ENCODE data around the gene RHAG. TPM values are rescaled to one million over a fixed set of nuclear protein-coding genes. Genes with fewer than 3 reads are reported as not detected.

Gene RHAG
- not detected in 2 replicates for total RNA-seq (2022)
- Bru-seq, nascent RNA: percentile 8 among the genes with signal in this experiment
- BruChase-seq, experiment 1, labeled RNA remaining after a 6-hour chase: not detected
- BruChase-seq, experiment 2, labeled RNA remaining after a 2-hour chase: percentile 3 among the genes with signal in this experiment
- long read RNA-seq: 0 reads

DNA sequence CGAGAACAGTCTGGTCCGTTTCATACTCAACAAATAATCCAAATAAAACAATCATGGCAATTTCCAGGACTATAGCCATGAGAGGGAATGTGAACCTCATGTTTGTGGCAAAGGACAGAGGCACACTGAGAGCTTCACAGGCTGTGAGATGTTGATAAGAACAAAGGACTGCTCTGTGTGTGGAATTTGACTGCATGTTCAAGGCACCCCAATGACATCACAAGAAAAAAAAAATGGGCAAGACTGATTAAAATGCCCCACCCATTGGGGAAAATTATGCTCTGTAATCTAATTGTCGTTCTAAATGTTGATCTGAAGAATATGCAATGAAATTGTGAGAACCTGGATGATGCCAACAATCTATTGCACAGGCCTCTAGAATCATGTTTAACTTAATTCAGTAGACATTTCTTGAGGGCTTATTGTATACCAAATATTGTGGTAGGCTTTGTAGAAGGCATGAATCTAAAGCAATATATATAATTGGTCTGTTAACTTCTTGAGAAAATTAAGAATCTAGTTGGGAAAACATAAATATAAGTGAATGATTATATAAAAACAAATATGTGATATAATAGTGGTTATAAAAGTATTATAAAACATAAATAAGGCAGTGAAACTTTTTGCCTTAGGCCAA is at the start of gene RHAG:
Gene RHAG (minus strand): TSS at position 127 of the 637 bp plus-strand sequence. CDS start 27 bp downstream, at position 100.
- Mint-ChIP-seq H3K27me3 (ENCODE audit: unreplicated experiment) (no peaks in the 10 kb centered on the region), H3K4me3 (ENCODE audit: low read depth, unreplicated experiment) (no peak within 1 kb of the TSS), H3K4me1 (ENCODE audit: low read depth, unreplicated experiment) (peaks cover 10% of the 10 kb centered on the region), H3K9me3 (ENCODE audit: low read depth, unreplicated experiment) (no peaks in the 10 kb centered on the region), H3K36me3 (ENCODE audit: insufficient read depth, unreplicated experiment) (no peaks in the 10 kb centered on the region), H3K27ac (ENCODE audit: unreplicated experiment) (no peak within 1 kb of the TSS)
- DNase-seq: no peak
- CTCF ChIA-PET: no interaction called here
- intact Hi-C loops (cut with micrococcal nuclease; ENCODE audit: unreplicated experiment): no loop called here
- no TSS peak for BruUV-seq (replicated peaks)
- TF ChIP-seq, protein P1, sequence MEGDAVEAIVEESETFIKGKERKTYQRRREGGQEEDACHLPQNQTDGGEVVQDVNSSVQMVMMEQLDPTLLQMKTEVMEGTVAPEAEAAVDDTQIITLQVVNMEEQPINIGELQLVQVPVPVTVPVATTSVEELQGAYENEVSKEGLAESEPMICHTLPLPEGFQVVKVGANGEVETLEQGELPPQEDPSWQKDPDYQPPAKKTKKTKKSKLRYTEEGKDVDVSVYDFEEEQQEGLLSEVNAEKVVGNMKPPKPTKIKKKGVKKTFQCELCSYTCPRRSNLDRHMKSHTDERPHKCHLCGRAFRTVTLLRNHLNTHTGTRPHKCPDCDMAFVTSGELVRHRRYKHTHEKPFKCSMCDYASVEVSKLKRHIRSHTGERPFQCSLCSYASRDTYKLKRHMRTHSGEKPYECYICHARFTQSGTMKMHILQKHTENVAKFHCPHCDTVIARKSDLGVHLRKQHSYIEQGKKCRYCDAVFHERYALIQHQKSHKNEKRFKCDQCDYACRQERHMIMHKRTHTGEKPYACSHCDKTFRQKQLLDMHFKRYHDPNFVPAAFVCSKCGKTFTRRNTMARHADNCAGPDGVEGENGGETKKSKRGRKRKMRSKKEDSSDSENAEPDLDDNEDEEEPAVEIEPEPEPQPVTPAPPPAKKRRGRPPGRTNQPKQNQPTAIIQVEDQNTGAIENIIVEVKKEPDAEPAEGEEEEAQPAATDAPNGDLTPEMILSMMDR (IDR thresholded peaks at IDR 0.05; ENCODE audit: unreplicated experiment): no peak

DNA sequence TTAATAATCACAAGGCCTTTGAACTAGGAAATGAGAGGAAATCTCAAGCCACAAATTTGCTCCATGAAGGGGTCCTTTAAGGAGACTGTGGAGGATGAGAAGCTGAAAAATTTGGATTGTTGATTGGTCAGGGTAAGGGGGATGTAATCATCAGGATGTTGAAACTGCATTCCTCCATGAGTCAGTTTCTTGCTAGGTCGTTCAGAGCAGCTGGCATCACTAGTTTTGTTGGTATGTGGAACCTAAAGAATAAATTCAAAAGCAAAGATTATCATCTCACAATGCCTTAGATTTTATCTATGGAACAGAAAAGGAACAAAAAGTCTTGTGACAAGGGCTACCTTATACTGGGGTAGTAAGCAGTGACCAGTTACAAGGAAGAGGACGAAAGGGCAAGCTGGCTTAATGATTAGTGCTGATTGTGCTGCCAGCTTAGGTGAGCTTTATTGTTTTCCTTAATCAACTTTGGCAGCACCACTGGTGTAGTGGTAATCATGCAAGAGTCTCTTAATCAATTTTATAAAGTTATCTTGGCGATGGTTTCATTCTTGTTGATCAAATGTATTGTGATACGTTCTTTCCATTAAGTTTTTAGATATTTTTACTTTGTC is 40.1 kb upstream of the RHAG start:
- DNase-seq: peak; percentile 42
- CTCF ChIA-PET: interaction anchor here (0.5 to 1.5 kb wide), 5 partner anchors 8 to 1896 kb away, joined by 3 to 7 read pairs (median 4); no protein-coding TSS in a partner anchor
- H3K9me3 Mint-ChIP-seq (ENCODE audit: low read depth, unreplicated experiment): peaks cover 2% of the 10 kb centered on the region
- peaks cover 29% of the 10 kb centered on the region for H3K4me1 Mint-ChIP-seq (ENCODE audit: low read depth, unreplicated experiment)
- H3K27me3 Mint-ChIP-seq (ENCODE audit: unreplicated experiment): no peaks in the 10 kb centered on the region
- no TSS peak for BruUV-seq (replicated peaks)
- H3K4me3 Mint-ChIP-seq (ENCODE audit: low read depth, unreplicated experiment): peak overlapping the region; percentile 32
- TF ChIP-seq, protein P1 (IDR thresholded peaks at IDR 0.05; ENCODE audit: unreplicated experiment): no peak
- intact Hi-C loops (cut with micrococcal nuclease; ENCODE audit: unreplicated experiment): loop anchor here (2.0 to 5.0 kb wide), 3 partner anchors 54 to 166 kb away; partner anchors contain the start of gene CRISP3
- no peaks in the 10 kb centered on the region for H3K36me3 Mint-ChIP-seq (ENCODE audit: insufficient read depth, unreplicated experiment)
- peak overlapping the region; percentile 80 for H3K27ac Mint-ChIP-seq (ENCODE audit: unreplicated experiment)

DNA sequence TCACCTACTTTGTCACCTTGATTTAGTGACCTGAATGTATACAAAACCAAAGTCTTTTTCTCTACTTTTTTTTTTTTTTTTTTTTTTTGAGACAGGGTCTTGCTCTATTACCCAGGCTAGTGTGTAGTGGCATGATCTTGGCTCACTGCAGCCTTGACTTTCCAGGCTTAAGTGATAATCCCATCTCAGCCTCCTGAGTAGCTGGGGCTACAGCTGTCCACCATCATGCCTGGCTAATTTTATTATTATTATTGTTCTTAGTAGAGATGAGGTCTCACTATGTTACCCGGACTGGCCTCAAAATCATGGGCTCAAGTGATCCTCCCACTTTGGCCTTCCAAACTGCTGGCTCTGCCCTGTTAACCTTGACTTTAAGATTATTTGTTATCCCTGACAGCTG is 39.2 kb upstream of the RHAG start:
- TF ChIP-seq, protein P1 (IDR thresholded peaks at IDR 0.05; ENCODE audit: unreplicated experiment): no peak
- Mint-ChIP-seq H3K27me3 (ENCODE audit: unreplicated experiment) (no peaks in the 10 kb centered on the region), H3K4me1 (ENCODE audit: low read depth, unreplicated experiment) (peaks cover 29% of the 10 kb centered on the region), H3K36me3 (ENCODE audit: insufficient read depth, unreplicated experiment) (no peaks in the 10 kb centered on the region), H3K9me3 (ENCODE audit: low read depth, unreplicated experiment) (peaks cover 4% of the 10 kb centered on the region), H3K27ac (ENCODE audit: unreplicated experiment) (no peak overlapping the region), H3K4me3 (ENCODE audit: low read depth, unreplicated experiment) (no peak overlapping the region)
- no peak for DNase-seq
- CTCF ChIA-PET: no interaction called here
- no TSS peak for BruUV-seq (replicated peaks)
- intact Hi-C loops (cut with micrococcal nuclease; ENCODE audit: unreplicated experiment): loop anchor here (2.0 to 5.0 kb wide), 3 partner anchors 53 to 166 kb away; partner anchors contain the start of gene CRISP3

DNA sequence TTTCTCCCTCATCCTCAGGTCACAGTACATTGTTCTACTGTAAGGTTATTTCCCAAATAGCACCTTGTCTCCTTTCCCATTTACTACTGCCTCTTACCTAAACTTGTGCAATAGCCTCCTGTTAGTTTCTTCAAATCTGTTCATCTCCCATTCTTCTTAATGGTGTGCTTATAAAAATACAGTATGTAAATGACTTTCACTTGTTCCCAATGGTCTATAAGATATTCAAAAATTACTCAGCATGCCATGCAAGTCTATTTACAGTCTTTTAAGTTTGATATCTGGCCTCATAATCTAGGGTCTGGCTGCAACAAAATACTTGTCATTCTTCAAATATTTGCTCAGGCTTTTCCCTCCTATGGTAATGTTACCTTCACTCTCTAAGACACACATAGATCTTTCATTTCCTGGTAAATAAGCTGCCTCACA is 31.5 kb upstream of the RHAG start:
- Mint-ChIP-seq H3K4me3 (ENCODE audit: low read depth, unreplicated experiment) (no peak overlapping the region), H3K9me3 (ENCODE audit: low read depth, unreplicated experiment) (peaks cover 10% of the 10 kb centered on the region), H3K27me3 (ENCODE audit: unreplicated experiment) (no peaks in the 10 kb centered on the region), H3K36me3 (ENCODE audit: insufficient read depth, unreplicated experiment) (no peaks in the 10 kb centered on the region), H3K4me1 (ENCODE audit: low read depth, unreplicated experiment) (no peaks in the 10 kb centered on the region), H3K27ac (ENCODE audit: unreplicated experiment) (no peak overlapping the region)
- TF ChIP-seq, protein P1 (IDR thresholded peaks at IDR 0.05; ENCODE audit: unreplicated experiment): no peak
- intact Hi-C loops (cut with micrococcal nuclease; ENCODE audit: unreplicated experiment): no loop called here
- CTCF ChIA-PET: interaction anchor here (1.2 to 1.5 kb wide), 2 partner anchors 9 to 45 kb away, joined by 3 to 7 read pairs; no protein-coding TSS in a partner anchor
- DNase-seq: no peak
- BruUV-seq (replicated peaks): no TSS peak

Data from Calu3 (cell line).